HG02610 (cell line): ENCODE measurements around the gene POU3F1.
"Not testable (repeated sequence)": the region's sequence is repeated elsewhere in the genome, so short reads cannot be mapped to it uniquely, and the experiment has no call there.

Experiments used
- ATAC-seq: cut with Tn5 transposase; IDR thresholded peaks from one replicate; pipeline ENCODE4 v1.9.1; 2021; ENCODE audit warnings: mild to moderate bottlenecking, moderate library complexity; ENCODE audit not compliant: unreplicated experiment

POU3F1 gene

DNA sequence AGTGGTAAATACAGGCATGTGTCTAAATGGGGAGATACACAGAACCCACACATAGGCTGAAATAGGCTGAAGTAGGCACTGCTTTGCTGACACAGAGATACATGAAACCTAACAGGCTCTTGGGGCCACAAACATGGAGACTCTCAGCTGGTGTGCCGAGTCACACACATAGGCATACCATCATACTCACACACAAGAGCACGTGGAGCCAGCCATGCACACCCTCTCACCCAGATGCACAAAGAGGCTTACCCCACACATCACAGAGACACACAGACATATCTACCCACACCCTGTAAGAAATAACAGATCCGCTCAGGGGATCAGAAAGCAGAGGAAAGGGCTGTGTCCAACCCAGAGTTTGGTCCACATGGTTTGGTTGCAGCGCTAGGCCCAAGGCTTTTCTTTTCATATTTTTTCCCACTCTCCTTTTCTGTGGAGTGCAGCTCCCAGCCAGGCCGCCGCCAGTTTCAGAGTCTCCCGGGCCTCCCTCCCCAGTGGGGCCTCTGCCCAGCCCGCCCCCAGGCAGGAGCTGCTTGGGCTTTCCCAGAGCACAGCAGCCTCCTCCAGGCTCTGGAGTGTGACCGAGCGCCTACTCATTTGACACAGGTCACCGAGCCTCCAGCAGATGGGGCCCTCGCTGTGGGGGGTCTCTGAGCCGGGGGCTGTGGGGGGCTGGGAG lies 3.9 kb upstream of the POU3F1 start:
- no peak for ATAC-seq

GRCh38 chr1:38047603-38048141 lies 1.1 kb upstream of the POU3F1 start:
- no peak for ATAC-seq

DNA sequence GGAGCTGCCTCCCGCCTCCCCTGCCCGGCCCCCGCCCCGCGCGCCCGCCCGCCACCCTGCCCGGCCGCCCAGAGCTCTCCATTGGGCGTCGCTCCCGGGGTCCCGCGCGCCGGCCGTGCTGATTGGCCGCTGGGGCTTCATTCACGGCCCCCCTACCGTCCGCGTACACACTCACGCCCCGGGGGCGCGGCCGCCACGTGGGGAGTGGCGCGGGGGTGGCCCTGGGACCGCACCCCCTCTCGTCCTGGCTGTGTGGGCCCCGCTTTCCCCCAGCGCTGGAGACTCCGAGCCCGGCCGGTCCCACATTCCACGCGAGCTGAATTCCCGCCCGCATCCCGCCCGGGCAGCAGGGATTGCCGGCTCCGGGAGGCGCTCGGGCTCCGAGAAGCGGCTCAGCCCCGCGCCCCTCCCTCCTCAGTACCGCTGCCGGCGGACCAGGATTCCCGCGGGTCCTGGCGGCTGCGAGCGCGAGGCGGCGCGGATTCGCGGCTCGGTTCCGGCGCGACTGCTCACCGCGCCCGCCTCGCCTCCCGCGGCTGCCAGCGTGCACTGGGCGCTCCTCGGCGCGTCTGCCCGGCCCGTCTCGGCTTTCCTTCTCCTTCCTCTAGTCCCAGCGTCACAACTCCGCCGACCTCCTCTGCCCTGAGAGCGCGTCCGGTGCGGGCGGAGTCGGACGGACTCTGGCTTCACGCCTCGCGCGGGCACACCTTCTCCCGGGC lies 450 bp upstream of the POU3F1 start:
- peak; percentile 62 for ATAC-seq

DNA sequence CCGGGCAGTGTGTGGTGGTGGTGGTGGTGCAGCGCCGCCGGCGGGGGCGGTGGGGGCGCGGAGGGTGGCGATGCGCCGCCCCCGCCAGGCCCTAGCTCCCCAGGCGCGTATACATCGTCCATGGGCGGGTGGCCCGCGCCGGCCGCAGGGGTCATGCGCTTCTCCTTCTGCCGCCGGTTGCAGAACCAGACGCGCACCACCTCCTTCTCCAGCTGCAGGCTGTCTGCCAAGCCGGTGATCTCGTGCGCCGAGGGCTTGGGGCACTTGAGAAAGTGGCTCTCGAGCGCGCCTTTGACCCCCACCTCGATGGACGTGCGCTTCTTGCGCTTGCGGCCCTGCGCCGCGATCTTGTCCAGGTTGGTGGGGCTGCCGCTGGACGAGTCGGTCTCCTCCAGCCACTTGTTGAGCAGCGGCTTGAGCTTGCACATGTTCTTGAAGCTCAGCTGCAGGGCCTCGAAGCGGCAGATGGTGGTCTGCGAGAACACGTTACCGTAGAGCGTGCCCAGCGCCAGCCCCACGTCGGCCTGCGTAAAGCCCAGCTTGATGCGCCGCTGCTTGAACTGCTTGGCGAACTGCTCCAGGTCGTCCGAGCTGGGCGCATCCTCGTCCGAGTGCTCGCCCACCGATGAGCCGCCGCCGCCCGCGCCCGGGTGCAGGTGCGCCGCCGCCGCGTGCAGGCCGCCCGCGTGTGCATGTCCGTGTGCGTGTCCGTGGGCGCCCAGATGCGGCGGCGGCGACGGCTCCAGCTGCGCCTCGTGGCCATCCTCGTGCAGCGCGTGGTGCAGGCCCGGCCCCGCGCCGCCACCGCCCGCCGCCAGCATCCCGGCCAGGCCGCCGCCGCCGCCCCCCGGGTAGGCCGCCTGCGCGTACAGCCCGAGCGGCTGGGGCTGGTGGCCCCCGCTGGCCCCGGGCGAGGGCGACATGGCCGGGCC lies 926 bp downstream of the POU3F1 start:
- ATAC-seq = no peak

DNA sequence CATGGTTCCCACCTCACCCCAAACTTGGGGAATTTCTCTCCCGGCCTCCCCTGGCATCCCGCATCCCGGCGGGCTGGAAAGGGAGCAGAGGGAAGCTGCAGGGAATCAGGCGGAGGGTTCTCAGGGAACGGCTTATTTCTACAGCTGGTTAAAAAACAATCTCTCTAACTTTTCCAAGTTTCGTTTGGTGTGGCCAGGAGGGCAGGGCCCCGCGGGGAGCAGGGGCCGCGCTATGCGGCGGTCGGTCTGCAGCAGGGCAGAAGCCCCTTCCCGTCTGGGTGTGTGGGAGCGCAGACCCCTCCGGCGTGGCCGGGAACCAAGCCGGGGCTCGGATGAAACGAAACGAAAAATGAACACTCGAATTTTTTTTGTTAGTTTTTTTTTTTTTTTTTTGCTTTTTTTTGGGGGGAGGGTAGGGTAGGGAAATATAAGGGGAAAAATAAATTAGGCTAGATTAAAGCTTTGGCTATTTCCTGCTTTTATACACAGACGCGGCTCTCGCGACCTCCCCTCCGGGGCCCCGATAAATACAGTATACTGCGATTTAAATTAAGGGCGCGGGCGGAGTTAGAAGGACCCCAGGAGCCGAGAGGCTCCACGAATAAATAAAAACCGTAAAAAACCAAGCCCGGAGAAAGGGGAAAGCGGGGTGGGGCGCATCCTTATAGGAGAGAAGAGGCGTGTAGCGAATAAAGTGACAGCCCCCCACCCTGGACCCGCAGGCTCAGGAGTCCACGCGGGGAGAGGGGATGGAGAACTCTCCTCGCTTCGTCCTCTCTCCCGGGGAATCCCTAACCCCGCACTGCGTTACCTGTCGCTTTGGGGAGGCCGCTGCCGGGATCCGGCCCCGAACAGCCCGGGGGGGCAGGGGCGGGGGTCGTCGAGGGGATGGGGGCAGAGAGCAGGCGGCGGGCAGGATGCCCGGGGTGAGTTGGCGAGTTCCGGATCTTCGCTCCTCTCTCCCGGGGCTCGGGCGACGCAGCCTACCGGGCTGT lies 2.1 kb downstream of the POU3F1 start:
- ATAC-seq = no peak

DNA sequence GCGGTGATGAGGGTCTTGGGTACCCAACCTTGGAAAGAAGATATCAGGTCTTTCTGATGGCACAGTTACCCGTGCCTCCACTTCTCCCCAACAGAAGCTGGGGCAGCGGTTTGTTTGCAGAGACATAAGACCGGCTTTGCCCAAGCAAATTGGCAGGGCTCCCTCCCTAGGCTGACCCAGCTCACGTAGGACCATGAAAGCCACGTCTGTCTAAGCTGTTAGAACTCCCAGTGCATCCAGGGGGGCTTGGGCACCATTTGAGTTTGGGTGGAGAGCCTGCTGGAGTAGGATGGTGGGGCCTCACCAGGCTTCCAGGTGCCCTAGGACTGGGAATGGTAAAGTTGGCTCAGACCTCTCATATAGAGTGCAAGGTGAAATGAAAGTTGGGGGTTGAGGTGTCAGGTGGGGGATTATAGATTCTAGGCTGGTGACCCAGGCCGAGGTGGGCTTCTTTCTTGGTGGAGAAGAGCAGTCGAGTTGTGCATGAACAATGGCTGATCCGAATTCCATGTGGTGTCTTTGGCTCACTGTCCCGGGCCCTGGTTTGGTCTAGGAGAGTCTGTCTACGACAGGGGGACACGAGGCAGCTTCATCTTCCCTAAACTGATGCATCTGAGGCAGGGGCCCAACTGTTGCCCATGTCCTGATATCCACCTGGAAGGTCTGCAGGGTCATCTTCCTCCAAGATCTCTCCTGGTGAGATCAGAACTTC lies 3.4 kb downstream of the POU3F1 start:
- no peak for ATAC-seq

- ATAC-seq = no peak
These were observed 4.4 kb downstream of the POU3F1 start for GRCh38 chr1:38041936-38042834.

GRCh38 chr1:38039331-38040088 lies 7.1 kb downstream of the POU3F1 start:
- no peak for ATAC-seq

DNA sequence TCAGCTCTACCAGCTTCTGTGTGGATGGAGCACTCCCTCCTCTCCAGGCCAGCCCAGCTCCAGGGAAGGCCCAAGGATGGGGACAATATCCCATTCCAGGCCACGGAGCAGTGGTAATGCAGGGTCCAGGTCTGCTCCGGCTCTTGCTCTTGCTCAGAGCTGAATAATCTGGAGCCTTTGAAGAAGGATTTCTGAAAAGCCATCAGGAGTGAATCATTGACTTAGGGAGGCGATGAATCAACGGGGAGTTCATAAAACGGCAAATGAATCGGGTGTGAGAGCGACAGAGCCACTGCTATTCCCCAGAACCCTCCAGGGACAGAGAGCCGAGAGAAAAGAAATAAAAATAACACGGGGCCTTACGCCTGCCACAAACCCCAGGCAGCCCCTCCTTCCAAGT lies 7.7 kb downstream of the POU3F1 start:
- no peak for ATAC-seq

GRCh38 chr1:38037221-38037939 lies 9.2 kb downstream of the POU3F1 start:
- ATAC-seq = no peak

DNA sequence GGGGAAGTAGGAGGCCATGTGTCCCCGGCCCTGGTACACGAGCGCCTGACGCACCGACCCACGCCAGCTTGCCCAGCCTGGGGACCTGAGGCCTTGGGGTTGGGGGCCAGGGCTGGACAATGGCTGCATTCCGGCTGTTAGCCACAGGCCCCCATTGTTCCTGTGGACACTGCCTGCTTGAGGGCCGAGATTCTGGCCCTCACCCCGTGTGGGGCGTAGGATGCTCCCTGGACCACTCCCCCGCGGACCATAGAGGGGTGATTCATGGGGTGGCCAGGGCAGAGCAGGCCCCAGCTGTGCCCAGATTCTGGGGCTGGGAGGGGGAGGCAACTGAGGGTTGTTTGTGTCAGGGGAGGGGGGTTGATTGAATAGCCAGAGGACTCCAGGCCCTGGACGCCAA lies 11.7 kb downstream of the POU3F1 start:
- no peak for ATAC-seq

- not testable (repeated sequence) for ATAC-seq
These were observed 13.6 kb downstream of the POU3F1 start for GRCh38 chr1:38032992-38033391.

DNA sequence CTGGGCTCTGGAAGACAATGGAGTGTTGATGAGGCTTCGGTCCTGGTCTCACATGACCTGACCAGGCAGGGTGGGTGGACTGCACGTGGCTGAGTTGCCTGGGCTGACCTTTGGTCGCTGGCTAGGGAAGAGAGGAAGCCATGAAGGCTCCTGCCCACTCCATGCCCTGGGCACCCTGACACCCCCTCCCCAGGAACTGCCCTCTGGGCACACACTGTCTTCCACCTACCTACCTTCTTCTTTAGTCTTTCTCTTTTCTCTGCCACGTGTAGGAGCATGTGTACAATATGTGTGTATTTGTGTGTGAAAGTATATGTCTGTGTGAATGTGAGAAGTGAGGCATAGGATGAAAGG lies 15.1 kb downstream of the POU3F1 start:
- no peak for ATAC-seq

GRCh38 chr1:38030596-38031512 lies 15.7 kb downstream of the POU3F1 start:
- ATAC-seq = no peak

DNA sequence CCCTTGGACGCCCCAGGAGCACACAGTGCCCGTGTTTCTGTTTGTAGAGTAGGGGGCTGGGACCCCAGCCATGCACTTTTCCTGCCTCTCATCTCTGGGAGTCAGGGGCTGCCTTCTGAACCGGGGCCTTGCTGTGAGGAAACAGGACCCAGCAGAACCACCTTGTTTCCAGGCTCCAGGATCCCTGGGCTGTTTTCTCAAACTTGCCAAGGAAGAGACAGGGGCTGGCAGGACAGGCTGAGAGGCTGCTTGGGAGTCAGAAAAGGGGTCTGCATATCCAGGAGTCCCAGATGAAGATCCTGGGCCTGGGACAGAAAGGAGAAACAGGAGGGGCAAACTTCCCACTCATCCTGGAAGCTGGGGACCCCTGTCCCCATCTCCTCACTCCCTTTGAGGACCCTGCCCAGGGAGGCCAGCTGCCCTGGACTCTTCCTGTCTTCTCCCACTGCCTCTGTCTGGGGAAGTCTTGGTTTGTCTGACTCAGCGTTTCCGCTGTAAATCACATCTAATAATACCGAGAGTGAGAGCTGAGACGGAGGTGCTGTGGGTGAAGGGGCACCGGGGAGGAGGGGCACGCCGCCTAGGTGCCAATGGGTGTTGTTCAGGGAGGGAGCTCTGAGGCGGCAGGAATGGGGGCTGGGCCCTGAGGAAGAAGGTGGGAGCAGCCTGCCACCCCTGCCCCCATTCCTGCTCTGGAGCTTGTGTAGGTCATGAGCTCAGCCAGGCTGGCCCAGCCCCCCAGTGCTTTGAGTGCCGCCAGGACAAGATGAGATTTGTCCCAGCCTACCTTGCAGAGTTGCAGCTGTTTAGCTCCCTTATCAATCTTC lies 16.7 kb downstream of the POU3F1 start:
- ATAC-seq = peak; percentile 47
